SU-DHL-6 (cell line): ENCODE data around the gene MED12L.

ENCODE experiments used
- EZH2phosphoT487 ChIP-seq: fragments of 200-600 bp; sonication (generic), shearing (Covaris generic); conservative IDR thresholded peaks from 2 replicates; pipeline ENCODE4 v1.6.1; 2018; ENCODE audit warnings: mild to moderate bottlenecking, antibody characterized with exemption, low read length, moderate library complexity, mixed read lengths
- TF ChIP-seq, protein P1 (sequence below): fragments of 200-600 bp; sonication (generic); IDR thresholded peaks from one replicate; pipeline ENCODE4 v1.5.1; 2017; ENCODE audit warnings: antibody characterized with exemption, mild to moderate bottlenecking, low read length, moderate library complexity; ENCODE audit not compliant: insufficient read depth, poor library complexity, severe bottlenecking

DNA sequence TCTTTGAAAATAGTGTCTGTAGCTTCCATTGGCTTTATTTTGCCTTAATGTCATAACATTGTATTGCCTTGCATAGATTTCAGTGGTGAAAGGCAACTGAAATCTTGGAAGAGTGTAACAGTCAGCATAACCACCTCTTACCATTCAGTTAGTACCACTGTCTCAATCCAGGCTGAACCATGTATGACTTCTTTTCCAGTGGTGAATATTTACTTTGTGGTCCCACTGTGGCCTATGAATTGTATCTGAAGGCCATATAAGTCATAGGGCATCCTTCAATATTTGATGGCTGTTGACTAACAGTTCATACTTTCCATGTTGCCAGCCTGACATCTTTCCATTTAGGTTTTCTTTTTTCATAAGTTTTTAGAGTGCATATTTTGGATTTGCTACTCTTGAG, 38.4 kb downstream of the MED12L start:
- TF ChIP-seq, protein P1, sequence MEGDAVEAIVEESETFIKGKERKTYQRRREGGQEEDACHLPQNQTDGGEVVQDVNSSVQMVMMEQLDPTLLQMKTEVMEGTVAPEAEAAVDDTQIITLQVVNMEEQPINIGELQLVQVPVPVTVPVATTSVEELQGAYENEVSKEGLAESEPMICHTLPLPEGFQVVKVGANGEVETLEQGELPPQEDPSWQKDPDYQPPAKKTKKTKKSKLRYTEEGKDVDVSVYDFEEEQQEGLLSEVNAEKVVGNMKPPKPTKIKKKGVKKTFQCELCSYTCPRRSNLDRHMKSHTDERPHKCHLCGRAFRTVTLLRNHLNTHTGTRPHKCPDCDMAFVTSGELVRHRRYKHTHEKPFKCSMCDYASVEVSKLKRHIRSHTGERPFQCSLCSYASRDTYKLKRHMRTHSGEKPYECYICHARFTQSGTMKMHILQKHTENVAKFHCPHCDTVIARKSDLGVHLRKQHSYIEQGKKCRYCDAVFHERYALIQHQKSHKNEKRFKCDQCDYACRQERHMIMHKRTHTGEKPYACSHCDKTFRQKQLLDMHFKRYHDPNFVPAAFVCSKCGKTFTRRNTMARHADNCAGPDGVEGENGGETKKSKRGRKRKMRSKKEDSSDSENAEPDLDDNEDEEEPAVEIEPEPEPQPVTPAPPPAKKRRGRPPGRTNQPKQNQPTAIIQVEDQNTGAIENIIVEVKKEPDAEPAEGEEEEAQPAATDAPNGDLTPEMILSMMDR, result no peak
- TF ChIP-seq EZH2phosphoT487, result no peak
